Activated B cell treated with CpG ODN at 0.5 μM for 24 hours (primary cell): ENCODE data around the gene SECISBP2. TPM values are rescaled to one million over a fixed set of nuclear protein-coding genes. Genes with fewer than 3 reads are reported as not detected.
A peak's percentile ranks its signal among the peaks of the same experiment; 100 is the strongest.

Source experiments
- ATAC-seq: fragments of 200-7000 bp; cut with Tn5 transposase; one replicate; pipeline ENCODE4 v1.10.0; 2021; ENCODE audit warnings: low read depth, mild to moderate bottlenecking, moderate library complexity
- CTCF ChIA-PET: fragments of 350-600 bp; sonication (Branson Sonifier 250); formaldehyde crosslinking; loops from one replicate; lab custom pipeline; 2021; ENCODE audit warnings: antibody characterized with exemption; lab: Charles Lee
- POLR2A ChIA-PET: fragments of 350-600 bp; sonication (Branson Sonifier 250); formaldehyde crosslinking; loops from one replicate; lab custom pipeline; 2021; ENCODE audit warnings: antibody characterized with exemption; lab: Charles Lee
- DNase-seq: peaks from one replicate; pipeline ENCODE4 v3.0.0; 2022
- H3K27ac Mint-ChIP-seq: one replicate; pipeline ENCODE4 v1.8.0; 2020; ENCODE audit warnings: mixed read lengths
- H3K27me3 Mint-ChIP-seq: one replicate; pipeline ENCODE4 v1.8.0; 2021; ENCODE audit warnings: mixed read lengths
- H3K36me3 Mint-ChIP-seq: one replicate; pipeline ENCODE4 v1.8.0; 2021; ENCODE audit warnings: low read depth, mixed read lengths
- H3K4me1 Mint-ChIP-seq: one replicate; pipeline ENCODE4 v1.8.0; 2021; ENCODE audit warnings: mixed read lengths
- H3K4me3 Mint-ChIP-seq: one replicate; pipeline ENCODE4 v1.8.0; 2020; ENCODE audit warnings: mild to moderate bottlenecking, mixed read lengths
- H3K9me3 Mint-ChIP-seq: one replicate; pipeline ENCODE4 v1.8.0; 2020; ENCODE audit warnings: mixed read lengths
- intact Hi-C: fragments of 100-400 bp; cut with micrococcal nuclease; formaldehyde crosslinking; loops from one replicate; pipeline ENCODE4 v1.15.1; 2024
- total RNA-seq: library from RNA; stranded (reverse); gene quantifications from 2 replicates; pipeline ENCODE4 v1.2.3, GENCODE V29; 2022
- TF ChIP-seq, protein P1 (sequence below): fragments of 200-600 bp; IDR thresholded peaks from one replicate; pipeline ENCODE4 v1.8.0; 2022; ENCODE audit warnings: antibody characterized with exemption, mild to moderate bottlenecking

The SECISBP2 gene
- total RNA-seq, 1 donor from 2014 or later, result 97.1 TPM

DNA sequence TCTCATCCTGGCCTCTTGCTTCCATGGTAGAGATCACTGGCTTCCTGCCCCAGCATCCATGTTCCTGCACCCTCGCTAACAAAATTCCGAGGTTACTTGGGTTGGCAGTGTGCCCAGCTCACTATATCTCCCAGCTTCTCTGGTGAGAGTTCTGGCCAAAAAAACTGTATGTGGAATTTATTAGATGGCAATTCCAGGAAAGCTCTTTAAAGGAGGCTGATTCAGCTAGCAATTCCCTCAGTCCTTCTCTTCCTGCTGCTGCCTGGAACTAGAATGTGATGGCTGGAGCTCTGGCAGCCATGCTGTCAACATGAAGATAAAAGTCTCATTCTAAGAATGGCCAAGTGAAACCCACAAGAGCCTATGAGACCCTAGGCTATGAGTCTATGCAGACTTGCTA is 88.8 kb downstream of the SECISBP2 start:
- DNase-seq, result no peak
- peak overlapping the region; percentile 88 for H3K27ac Mint-ChIP-seq
- TF ChIP-seq, protein P1, sequence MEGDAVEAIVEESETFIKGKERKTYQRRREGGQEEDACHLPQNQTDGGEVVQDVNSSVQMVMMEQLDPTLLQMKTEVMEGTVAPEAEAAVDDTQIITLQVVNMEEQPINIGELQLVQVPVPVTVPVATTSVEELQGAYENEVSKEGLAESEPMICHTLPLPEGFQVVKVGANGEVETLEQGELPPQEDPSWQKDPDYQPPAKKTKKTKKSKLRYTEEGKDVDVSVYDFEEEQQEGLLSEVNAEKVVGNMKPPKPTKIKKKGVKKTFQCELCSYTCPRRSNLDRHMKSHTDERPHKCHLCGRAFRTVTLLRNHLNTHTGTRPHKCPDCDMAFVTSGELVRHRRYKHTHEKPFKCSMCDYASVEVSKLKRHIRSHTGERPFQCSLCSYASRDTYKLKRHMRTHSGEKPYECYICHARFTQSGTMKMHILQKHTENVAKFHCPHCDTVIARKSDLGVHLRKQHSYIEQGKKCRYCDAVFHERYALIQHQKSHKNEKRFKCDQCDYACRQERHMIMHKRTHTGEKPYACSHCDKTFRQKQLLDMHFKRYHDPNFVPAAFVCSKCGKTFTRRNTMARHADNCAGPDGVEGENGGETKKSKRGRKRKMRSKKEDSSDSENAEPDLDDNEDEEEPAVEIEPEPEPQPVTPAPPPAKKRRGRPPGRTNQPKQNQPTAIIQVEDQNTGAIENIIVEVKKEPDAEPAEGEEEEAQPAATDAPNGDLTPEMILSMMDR, result no peak
- H3K9me3 Mint-ChIP-seq, result peaks cover 5% of the 10 kb centered on the region
- POLR2A ChIA-PET, result interaction anchor here (2.7 kb wide), 1 partner anchor 19 kb away, joined by 12 read pairs; no protein-coding TSS in a partner anchor
- CTCF ChIA-PET, result interaction anchor here (2.3 kb wide), 1 partner anchor 142 kb away, joined by 14 read pairs; no protein-coding TSS in a partner anchor
- no peak for ATAC-seq
- no peaks in the 10 kb centered on the region for H3K27me3 Mint-ChIP-seq
- peaks cover 94% of the 10 kb centered on the region for H3K4me1 Mint-ChIP-seq
- intact Hi-C loops, result loop anchor here (5.0 to 10.0 kb wide), 2 partner anchors 35 to 1398 kb away; partner anchors contain the start of gene SYK
- H3K4me3 Mint-ChIP-seq, result peak overlapping the region; percentile 32
- H3K36me3 Mint-ChIP-seq, result peaks cover 35% of the 10 kb centered on the region

DNA sequence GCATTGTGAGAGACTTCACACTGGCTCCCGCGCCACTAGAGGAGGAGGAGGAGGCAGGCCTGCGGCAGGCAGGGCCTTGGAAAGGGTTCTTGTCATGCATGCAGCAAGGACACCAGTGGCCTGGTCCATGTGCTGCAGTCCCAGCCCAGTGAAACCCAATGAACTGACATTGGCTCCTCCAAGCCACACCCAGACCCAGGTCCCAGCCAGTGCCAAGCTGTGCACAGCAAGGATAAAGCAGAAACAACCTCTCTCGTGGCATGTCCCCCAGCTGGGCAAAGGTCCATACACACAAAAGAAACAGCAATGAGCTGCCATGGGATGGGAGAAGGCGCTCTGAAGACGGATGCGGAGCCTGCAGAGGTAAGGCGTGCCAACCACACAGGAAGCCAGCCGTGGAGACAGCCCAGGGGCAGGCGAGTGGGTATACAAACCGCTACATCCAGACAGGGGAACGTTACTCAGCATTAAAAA is 90.4 kb downstream of the SECISBP2 start:
- TF ChIP-seq, protein P1, result no peak
- Mint-ChIP-seq H3K36me3 (peaks cover 28% of the 10 kb centered on the region), H3K4me1 (peaks cover 79% of the 10 kb centered on the region), H3K27ac (peak overlapping the region; percentile 70), H3K4me3 (peak overlapping the region; percentile 68), H3K27me3 (no peaks in the 10 kb centered on the region), H3K9me3 (peaks cover 5% of the 10 kb centered on the region)
- ChIA-PET CTCF (interaction anchor here (1.5 to 1.7 kb wide), 2 partner anchors 34 to 140 kb away, joined by 6 to 7 read pairs; no protein-coding TSS in a partner anchor), POLR2A (interaction anchor here (0.6 to 1.7 kb wide), 2 partner anchors 9 kb away, joined by 8 to 15 read pairs; no protein-coding TSS in a partner anchor)
- peak; percentile 72 for ATAC-seq
- DNase-seq, result no peak
- intact Hi-C loops, result loop anchor here (1.0 to 10.0 kb wide), 4 partner anchors 8 to 1396 kb away; partner anchors contain the start of gene SYK

Other genes starting within 250 kb of the SECISBP2 start
- gene SHC3, start 139.7 kb upstream of the SECISBP2 start, total RNA-seq, result not detected in 2 replicates
- gene CKS2, start 7.3 kb upstream of the SECISBP2 start, total RNA-seq, result 23.7 and 23.9 TPM in 2 replicates
- 68.0 and 79.7 TPM in 2 replicates for gene SEMA4D, start 179.6 kb downstream of the SECISBP2 start, total RNA-seq